Lung (tissue), 12 donors: ENCODE results near the gene VPS8. TPM values are rescaled to one million over a fixed set of nuclear protein-coding genes. Genes with fewer than 3 reads are reported as not detected.
A peak's percentile ranks its signal among the peaks of the same experiment; 100 is the strongest.

ENCODE experiments used
- ATAC-seq: fragments of 200-7000 bp; cut with Tn5 transposase; one replicate; pipeline ENCODE4 v1.9.1; 2020; ENCODE audit warnings: moderate number of reproducible peaks; ENCODE audit not compliant: insufficient read depth, low FRiP score
- DNase-seq, 3 donors: peaks; one replicate each; pipeline ENCODE4 v3.0.0-alpha.2; 2013 to 2017
- H3K27ac ChIP-seq, 2 donors: one replicate each; pipeline ENCODE4 v1.5.1; 2013; ENCODE audit warnings: mild to moderate bottlenecking in 2 of 2, moderate library complexity in 2 of 2, control low read depth in 1 of 2, inconsistent platforms in 1 of 2, low read depth in 1 of 2, low read length in 1 of 2
- H3K27me3 ChIP-seq, 3 donors: one replicate each; pipeline ENCODE4 v1.5.1; 2013; ENCODE audit warnings: low read length in 2 of 3; ENCODE audit not compliant: control insufficient read depth in 3 of 3, insufficient read depth in 3 of 3
- H3K36me3 ChIP-seq, 4 donors: one replicate each; pipeline ENCODE4 v1.5.1; 2013; ENCODE audit warnings: low read length in 4 of 4, mild to moderate bottlenecking in 1 of 4, moderate library complexity in 1 of 4; ENCODE audit not compliant: control insufficient read depth in 4 of 4, insufficient read depth in 4 of 4
- H3K4me1 ChIP-seq, 5 donors: one replicate each; pipeline ENCODE4 v1.5.1; 2013; ENCODE audit warnings: low read length in 5 of 5, mild to moderate bottlenecking in 2 of 5, moderate library complexity in 1 of 5; ENCODE audit not compliant: control insufficient read depth in 5 of 5, insufficient read depth in 5 of 5
- H3K4me3 ChIP-seq: one replicate; pipeline ENCODE4 v1.5.1; 2013; ENCODE audit warnings: mild to moderate bottlenecking, control low read depth, moderate library complexity
- H3K9ac ChIP-seq, 2 donors: one replicate each; pipeline ENCODE4 v1.5.1; 2013; ENCODE audit warnings: low read length in 2 of 2, control low read depth in 1 of 2; ENCODE audit not compliant: insufficient read depth in 1 of 2
- H3K9me3 ChIP-seq, 4 donors: one replicate each; pipeline ENCODE4 v1.5.1; 2013; ENCODE audit warnings: low read length in 3 of 4, mild to moderate bottlenecking in 1 of 4, moderate library complexity in 1 of 4; ENCODE audit not compliant: control insufficient read depth in 4 of 4, insufficient read depth in 3 of 4
- CTCF ChIP-seq: IDR thresholded peaks from 2 replicates; pipeline ENCODE4 v1.5.1; 2012; ENCODE audit warnings: mild to moderate bottlenecking; ENCODE audit errors: control extremely low read depth, extremely low read depth
- WGBS, 2 donors: extraction: QIAGEN DNeasy Blood & Tissue Kit; methylation state at CpG; one replicate each; pipeline ENCODE4 v1.1.7; 2013; 5-methylcytosine and 5-hydroxymethylcytosine counted together
- polyA plus RNA-seq, 2 donors: library from polyadenylated mRNA; stranded (reverse); fragments of 200-250 nt; gene quantifications; one replicate each; pipeline ENCODE4 v1.2.1, GENCODE V29; 2013
- total RNA-seq, 2 donors: library from RNA; depleted of rRNA in 1 of 2; stranded (reverse); fragments of >200 nt in 1 of 2; gene quantifications; one replicate each; pipeline ENCODE4 v1.2.1, GENCODE V29; 2014 to 2021
- donor health status: control.
- donor health status: control.
- donor health status: Bipolar disorder and iron deficiency.
- donor health status: healthy.
- donor health status: DM: yes; HTN: yes; CAD: no.

The VPS8 gene
- total and polyA plus RNA-seq, 4 donors: 13.9 to 184 (median 38.5) TPM

GRCh38 chr3:184911570-184911969 lies 99.6 kb downstream of the VPS8 start:
- 82 to 88% methylated on average over 4 of the region's 4 CpGs for WGBS, 2 donors
- no peak for TF ChIP-seq CTCF
- no peak for ATAC-seq

GRCh38 chr3:184912163-184912562 lies 100.2 kb downstream of the VPS8 start:
- Histone ChIP-seq H3K27me3 (no peaks in the 10 kb centered on the region), H3K9ac (no peak overlapping the region), H3K4me1 (peaks cover 0 to 9% (median 0%) of the 10 kb centered on the region in 5 donors), H3K27ac (no peak overlapping the region), H3K4me3 (no peak overlapping the region), H3K36me3 (peaks cover 9 to 24% (median 12%) of the 10 kb centered on the region in 4 donors), H3K9me3 (no peaks in the 10 kb centered on the region)
- 79 to 89% methylated on average over 7 of the region's 7 CpGs for WGBS, 2 donors
- ATAC-seq (no peak), DNase-seq (no peak)
- TF ChIP-seq CTCF: no peak

More at GRCh38 chr3:184911570-184911969, 99.6 kb downstream of the VPS8 start:
- no peak overlapping the region for H3K9ac ChIP-seq
- peak in 2 of 3 donors; percentile 8 to 34 for DNase-seq
- peaks cover 9 to 19% (median 12%) of the 10 kb centered on the region in 4 donors for H3K36me3 ChIP-seq
- H3K4me1 ChIP-seq: peaks cover 0 to 9% (median 0%) of the 10 kb centered on the region in 5 donors
- no peaks in the 10 kb centered on the region for H3K27me3 ChIP-seq
- no peak overlapping the region for H3K4me3 ChIP-seq
- H3K9me3 ChIP-seq: no peaks in the 10 kb centered on the region
- no peak overlapping the region for H3K27ac ChIP-seq

GRCh38 chr3:184914628-184915027 lies 102.7 kb downstream of the VPS8 start:
- ATAC-seq: no peak
- TF ChIP-seq CTCF: no peak
- WGBS, 2 donors: 93 to 95% methylated on average over 5 of the region's 5 CpGs
- Histone ChIP-seq H3K9ac (no peak overlapping the region), H3K4me1 (peaks cover 0 to 14% (median 0%) of the 10 kb centered on the region in 5 donors), H3K36me3 (peaks cover 9 to 30% (median 12%) of the 10 kb centered on the region in 4 donors), H3K9me3 (no peaks in the 10 kb centered on the region), H3K27ac (no peak overlapping the region), H3K27me3 (no peaks in the 10 kb centered on the region), H3K4me3 (no peak overlapping the region)
- no peak for DNase-seq

- TF ChIP-seq CTCF: no peak
- Histone ChIP-seq H3K36me3 (peaks cover 13 to 38% (median 16%) of the 10 kb centered on the region in 4 donors), H3K27me3 (no peaks in the 10 kb centered on the region), H3K9me3 (no peaks in the 10 kb centered on the region), H3K9ac (no peak overlapping the region), H3K4me3 (no peak overlapping the region), H3K27ac (no peak overlapping the region), H3K4me1 (peaks cover 0 to 7% (median 0%) of the 10 kb centered on the region in 5 donors)
- 90 to 92% methylated on average over 3 of the region's 3 CpGs for WGBS, 2 donors
- no peak for ATAC-seq
- DNase-seq: no peak
These were observed 106.8 kb downstream of the VPS8 start for GRCh38 chr3:184918750-184919149.
